Medulla oblongata (tissue), 1 donor: ENCODE measurements around the gene SYT7.
A peak's percentile ranks its signal among the peaks of the same experiment; 100 is the strongest.

Experiments used
- DNase-seq: peaks from one replicate; pipeline ENCODE4 v3.0.0-alpha.2; 2015; ENCODE audit errors: extremely low spot score

SYT7 gene

DNA sequence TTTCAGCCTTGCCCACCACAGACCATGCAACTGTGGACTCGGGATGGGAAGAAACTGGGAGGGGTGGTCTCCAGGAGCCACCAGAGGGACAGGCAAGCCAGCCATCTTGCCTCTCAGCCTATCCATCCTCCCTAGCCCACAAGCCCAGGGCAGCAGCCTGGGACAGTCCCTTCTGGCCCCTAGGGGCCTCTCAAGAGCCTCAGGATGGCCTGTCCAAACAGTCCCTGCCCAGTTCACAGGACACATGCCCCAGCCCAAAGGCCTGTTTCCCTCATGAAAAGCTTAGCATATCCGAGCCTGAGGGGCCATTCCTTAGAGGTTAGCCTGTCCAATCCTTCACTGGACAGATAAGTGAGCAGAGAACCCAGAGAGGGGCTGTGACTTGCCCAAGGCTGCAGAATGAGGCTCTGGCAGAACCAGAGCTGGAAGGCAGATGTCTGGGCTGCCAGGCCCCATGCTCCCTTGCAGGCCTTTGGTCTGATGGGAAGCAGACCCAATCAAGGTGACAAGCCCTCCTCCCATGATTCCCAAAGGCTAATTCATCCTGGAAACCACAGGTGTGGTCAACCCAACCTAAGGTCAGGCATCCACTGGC lies 44.1 kb downstream of the SYT7 start:
- no peak for DNase-seq

DNA sequence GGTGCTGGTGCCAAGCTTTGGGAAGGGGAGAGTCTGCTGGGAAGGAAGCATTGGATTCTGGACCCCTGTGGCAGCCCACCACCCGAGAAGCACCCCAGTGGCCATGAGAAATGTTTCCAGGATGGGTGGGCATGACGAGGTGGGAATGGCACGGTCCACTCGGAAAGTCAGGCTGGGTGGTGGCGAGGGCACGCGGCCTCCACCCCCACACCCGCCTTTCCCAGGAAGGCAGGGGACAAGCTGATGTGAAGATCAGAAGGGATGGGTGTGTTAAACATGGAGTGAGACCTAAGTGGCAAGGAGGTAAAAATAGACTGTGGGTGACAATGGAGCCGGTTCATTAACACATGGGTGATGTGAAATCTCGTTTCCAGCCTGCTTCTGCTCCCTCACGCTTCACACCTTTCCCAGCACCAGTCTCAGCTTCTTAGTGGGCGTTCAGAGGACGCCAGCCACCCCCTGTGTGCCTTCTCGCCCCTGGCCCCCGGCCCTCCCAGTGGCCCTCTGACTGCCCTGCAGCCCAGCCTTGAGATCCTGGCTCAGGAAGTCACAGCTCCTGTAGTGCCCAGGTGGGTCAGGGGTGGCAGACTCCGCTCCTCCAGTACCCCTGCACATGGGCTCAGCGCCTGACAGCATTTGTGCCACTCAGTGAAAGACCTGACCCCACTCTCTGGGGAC lies 44.7 kb downstream of the SYT7 start:
- no peak for DNase-seq

DNA sequence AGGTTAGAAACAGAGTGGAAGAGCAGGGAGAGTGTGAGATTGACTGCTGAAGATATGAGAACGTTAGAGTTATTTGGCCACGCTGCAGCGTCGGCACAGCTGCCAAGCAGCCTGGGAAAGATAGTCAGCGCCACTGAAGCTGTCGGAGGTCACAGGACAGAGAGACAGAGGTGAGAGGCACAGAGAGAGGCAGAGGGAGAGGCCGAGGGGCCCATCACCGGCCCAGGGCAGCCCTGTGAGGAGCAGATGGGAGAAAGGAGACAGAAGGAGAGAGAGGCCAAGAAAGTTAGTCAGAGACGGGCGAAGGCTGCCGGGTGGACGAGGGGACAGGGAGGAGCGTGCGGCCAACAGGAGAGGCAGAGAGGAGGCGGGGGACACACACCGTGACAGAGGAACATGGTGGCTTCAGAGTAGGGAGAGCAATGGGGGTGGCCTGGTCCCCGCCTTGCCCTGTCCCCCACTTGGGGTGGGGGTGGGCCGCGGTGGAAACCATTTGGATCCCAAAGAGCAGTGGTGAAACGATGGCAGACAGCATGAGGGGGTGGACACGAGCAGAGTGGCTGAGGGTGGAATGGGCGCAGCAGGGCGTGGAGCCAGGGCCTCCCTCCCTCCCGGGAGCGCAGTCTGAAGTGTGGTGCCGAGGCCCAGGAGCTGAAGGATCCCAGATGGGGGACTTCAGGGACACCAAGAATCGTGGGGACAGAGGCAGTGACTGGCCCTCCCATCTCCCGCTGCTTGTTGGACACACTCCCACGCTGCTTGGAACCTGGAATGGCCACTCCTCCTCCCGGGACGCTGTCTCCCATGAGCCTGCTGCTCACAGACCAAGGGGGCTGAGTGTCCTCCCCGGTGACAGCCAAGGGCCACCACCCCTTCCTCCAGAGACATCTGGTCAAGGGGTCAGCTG lies 45.7 kb downstream of the SYT7 start:
- DNase-seq, result no peak

DNA sequence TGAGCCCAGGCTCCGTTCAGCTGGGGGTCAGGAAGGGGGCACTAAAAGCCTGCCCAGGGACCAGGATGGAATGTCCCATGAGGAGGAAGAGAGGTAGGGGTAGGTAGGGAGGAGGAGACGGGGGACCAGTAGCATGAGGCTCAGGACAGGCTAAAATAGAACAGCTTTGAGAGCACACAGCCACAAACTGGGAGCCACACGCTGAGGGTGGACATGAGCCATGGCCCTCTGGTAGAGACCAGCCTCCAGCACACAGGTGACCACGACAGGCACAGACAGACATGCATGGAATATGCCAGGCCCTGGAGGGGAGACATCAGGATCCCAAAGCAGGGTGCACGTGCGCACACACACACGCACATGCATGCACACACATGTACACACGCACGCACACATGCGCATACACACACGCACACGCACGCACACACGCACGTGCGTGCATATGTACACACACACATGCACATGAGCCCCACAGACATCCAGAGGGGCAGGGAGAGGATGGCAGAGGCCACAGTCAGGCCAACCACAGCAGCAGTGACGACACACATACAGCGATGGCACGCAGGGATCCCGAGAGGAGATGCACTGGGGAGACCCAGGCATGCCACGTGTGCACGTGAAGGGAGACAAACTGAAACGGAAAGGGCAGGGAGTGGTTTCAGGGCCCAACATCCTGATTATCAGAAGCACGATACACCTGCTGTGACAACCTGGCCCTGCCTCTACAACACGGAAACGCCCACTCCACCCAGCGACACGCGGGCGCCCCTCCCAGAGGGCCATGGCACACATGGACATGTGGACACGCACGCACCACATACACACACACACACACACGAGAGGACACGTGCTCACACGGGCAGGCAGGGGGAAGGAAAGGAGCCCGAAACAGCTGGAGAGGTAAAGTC lies 46.6 kb downstream of the SYT7 start:
- DNase-seq, result no peak

DNA sequence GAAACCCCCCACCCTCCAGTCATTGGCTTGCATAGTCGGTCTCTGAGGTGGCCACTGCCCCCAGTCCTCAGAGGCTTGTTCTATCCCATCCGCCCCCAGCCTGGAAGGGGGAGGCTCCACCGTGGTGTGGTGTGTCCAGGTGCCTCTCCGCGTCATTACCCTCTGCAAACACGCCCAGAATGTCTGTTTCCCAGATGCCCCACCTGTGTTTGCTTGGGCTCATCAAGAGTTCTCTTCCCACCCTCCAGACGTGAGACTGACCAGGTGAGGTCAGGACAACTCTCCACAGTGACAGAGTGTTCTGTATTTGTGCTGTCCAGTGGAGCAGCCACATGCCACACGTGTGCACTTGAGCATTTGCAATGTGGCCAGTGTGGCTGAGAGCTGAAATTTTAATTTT lies 47.5 kb downstream of the SYT7 start:
- no peak for DNase-seq

DNA sequence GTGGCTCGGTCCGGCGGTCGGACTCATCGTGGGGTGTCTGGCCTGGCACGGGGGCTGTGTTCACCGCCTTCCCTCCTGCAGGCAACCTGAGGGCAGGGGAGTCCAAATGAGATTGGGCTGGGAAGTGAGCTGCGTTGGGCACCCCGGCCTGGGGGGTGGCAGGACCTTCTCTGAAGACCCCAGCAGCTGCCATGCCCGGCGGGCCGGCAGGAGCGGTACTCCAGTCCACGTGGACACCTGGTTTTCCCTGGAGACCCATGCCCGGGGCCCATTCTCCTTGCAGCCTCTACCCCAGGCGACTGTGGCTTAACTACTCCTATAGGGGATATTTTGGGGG lies 47.9 kb downstream of the SYT7 start:
- DNase-seq, result no peak

DNA sequence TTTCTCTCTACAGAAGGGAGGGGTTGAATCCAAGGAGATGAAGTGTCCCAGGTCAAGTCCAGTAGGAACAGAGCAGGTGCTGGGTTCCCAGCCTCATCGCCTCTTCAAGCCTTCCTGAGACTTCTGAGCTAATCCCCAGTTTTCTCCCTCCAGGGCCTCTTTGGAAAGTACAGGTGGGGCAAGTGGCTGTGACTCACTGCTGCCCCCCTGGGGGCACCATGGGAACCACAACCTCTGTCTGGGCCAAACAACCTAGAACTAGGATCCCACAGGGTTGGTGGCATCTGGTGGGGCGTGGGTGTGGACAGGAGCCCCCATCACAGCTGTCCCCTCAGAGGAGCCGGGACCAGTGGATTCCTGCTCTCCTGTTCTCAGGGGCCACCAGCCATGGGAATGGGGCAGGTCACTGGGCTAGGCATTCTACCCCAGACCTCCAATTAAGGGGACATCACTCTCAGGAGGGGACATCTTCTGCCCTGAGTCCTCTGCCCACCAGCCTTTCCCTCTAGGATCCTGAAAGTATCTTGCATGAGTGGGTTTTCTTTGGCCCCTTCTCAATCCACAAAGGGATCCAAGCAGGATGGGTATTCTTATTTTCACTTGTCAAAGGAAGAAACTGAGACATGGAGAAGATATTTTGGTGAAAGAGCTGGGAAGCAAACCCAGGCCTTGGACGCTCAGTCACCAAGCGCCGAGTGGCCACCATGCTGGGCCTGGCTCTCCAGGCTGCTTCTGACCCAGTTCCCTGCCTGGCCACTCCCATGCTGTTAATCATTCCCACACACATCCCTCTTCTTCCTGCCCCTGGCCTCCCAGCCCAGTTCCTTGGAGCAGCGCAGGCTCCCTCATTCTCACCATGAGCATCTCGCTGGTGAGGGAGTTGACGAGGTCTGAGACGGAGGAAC lies 48.5 kb downstream of the SYT7 start:
- peak; percentile 21 for DNase-seq

DNA sequence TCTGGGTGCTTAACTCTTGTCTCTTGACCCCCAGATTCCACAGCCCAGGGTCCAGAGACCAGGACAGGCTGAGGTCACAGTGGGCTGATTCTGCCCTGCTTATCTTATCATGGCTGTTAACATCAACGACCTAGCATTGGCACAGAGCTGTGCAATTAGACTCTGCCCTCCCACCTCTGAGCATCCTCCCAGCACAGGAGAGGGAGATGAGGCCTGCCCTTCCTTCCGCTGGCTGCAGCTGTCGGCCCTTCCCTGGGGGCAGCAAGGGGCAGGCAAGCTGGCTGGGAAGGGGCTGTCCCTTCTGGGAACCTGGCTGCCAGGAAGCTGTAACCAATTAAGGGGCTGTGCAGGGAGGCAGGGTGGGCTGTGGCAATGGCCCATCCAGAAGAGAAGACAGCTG lies 49.8 kb downstream of the SYT7 start:
- DNase-seq, result no peak

DNA sequence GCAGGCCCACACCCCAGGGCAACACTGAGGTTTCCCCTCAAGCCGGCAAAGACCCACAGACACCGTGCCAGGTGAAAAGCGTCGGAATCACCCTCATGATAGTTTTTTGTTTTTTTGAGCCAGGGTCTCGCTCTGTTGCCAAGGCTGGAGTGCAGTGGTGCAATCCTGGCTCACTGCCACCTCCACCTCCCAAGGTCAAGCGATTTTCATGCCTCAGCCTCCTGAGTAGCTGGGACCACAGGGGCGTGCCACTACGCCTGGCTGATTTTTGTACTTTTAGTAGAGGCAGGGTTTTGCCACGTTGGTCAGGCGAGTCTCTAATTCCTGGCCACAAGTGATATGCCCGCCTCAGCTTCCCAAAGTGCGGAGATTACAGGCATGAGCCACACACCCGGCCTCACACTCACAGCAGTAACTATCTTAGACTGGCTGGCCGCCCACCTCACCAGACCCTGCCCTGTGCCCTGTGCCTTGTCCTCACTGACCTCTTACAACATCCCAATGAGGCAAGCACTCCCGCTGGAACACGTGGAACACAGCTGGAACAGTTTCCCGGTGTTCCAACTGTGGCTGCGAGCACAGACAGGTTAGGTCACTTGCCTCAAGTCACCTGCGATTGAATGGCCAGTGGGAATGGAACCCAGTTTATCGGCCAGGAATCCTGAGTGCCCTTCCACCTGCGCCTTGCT lies 51.2 kb downstream of the SYT7 start:
- DNase-seq, result no peak

DNA sequence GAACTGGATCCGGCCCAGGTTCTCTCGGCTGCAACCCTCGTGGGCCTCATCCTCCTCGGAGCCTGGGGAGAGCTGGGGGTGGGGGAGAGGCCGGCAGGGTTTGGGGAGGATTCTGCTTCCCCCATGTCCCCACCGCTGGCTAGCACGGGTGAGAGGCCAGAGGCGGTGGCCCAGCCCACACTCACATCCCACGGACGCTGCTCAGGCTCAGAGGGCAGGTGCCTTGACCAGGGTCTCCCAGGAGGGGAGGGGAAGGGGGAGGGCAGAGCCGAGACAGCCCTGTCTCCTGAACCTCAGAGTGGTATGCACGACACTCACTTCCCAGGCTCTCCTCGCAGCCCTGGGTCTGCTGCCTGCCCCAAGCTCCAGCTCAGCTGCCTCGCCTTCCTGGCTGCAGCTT lies 52.8 kb downstream of the SYT7 start:
- no peak for DNase-seq

DNA sequence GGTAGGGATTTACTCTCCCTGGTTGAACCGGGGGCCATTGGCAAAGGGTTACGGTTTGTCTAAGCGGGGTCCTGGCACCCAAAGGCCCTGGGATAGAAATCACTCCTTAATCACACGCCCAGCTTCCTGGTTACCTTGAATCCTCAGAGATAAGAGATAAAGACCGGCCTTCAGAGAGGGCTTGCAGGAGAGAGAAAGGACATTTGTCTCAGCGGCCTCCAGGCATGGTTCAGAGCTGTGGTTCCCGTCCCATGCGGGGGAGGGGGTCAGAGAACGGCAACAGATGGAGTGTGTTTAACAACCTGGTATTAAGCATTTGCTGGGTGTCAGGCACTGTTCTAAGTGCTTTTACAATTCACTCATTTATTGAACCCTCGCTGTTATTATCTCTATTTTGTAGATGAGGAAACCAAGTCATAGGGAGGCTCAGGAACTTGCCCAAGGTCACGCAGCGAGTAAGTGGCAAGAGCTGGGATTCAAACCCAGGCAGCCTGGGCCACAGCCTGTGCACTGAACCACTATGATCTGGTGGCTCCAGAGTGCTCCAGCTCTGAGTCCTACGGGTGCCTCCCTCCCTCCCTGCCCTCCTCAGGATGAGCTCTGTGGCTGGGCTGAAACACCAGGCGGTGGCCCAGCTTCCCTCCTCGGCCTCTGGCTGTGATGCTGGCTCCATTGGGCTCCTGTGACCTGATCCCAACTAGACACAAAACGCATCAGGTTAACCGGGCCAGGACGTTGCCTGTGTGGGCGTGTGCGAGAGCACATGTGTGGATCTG lies 53.7 kb downstream of the SYT7 start:
- no peak for DNase-seq

DNA sequence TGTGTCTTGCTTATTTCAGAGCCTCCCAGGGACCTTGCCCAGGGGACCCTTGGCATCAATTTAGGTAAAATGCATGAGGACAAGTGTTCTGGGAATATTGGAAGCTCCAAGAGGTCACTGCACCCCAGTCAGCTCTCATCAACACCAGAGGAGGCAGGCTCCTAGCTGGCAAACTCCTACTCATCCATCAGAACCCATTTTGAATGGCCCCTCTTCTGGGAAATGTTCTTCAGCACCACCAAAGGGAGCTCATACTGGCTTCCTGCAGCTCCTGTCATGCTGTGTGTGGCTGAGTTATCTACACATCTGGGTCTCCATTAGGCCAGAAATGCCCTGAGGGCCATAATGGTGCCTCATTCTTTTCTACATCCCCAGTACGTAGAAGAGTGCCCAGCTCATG lies 54.6 kb downstream of the SYT7 start:
- DNase-seq, result no peak

DNA sequence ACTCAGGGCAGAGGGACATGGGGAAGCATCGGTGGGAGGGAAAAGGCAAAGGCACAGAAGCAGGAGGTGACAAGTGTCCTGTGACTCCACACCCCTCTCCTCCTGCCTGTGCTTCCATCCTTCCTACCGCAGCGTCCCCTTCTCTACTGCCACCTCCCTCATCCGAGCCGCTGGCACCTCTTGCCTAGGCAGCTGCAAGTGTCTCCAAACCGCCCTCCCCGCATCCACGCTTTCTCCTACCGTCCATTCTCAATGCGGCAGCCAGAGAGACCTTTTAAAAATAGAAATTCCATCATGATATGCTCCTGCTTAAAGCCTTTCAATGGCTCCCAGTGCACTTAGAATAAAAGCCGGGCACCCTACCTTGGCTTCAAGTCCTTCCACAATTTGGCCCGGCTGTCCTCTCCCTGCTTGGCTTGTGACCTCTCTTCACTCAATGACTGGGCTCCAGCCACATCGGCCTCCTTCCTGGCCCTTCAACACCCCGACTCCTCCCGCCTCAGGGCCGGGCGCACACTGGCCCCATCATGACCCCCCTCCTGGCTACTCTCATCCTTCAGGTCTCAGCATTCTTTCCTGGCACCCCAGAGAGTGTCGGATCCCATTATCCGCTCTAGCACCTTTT lies 55.8 kb downstream of the SYT7 start:
- no peak for DNase-seq

DNA sequence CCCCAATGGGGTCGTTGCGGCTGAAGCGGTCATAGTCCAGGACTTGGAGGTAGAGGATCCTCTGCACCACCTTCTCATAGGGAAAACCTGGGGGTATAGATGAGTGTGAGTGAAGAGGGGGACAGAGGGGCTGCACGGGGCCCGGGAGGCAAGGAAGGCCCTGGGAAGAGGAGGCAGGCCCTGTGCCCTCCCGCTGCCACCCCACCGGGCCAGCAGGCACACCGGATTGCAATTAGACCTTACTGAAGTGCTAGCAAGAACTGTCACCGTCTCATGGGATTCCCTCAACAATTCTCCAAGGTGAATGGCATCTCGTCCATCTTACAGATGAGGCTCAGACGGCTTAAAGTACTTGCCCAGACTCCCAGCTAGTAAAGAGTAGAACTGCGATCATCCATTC lies 56.4 kb downstream of the SYT7 start:
- DNase-seq, result no peak

DNA sequence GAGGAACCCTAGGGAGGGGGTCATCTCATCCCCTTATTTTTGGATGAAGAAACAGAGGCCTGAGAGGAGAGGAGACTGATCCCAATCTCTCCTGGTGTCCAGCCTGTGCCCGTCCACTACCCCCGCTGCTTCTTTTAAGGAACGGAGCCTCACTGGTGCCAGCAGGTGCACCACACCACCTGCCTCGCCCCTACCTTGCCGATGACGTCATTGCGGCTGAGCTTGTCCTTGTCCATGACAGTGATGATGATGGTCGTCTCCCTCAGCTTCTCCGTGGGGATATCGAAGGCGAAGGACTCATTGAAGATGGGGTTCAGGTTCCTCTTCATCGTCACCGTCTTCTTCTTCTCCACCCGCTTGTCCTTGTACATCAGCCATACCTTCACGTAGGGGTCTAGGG lies 58.0 kb downstream of the SYT7 start:
- no peak for DNase-seq

DNA sequence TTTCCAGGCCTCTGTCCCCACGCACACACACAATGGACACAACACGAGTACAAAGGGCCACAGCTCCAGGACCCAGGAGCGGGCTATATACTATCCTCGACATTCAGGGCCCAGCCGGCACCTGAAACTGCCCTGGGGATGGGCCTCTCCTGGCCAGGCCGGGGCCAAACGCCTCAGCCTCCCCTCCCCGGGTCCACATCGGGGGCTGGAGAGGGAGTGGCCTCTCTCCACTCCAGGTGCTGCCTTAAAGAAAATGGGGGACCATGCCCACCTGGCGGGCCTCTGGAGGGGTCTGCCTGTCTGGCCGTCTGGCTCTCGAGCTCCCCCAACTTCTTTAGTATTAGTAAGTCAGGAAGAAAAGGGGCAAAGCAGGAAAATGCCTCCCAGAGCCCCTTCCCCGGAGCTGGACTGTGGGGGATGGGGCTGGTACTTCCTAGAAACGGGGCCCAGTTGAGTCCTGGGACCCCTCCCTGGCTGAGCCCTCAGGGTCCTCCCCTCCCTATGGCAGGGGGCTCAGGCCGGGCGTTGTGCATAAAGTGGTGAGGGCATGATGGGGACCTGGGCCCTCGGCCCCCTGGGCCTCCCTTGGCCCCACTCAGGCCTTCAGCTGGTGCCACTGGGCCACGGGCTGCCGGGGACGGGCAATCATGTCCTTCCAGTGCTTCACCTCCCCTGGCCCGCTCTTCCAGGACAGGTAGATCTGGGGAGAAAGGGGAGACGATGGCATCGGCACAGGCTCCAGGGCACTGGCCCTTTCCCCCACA lies 62.7 kb downstream of the SYT7 start:
- DNase-seq, result no peak

DNA sequence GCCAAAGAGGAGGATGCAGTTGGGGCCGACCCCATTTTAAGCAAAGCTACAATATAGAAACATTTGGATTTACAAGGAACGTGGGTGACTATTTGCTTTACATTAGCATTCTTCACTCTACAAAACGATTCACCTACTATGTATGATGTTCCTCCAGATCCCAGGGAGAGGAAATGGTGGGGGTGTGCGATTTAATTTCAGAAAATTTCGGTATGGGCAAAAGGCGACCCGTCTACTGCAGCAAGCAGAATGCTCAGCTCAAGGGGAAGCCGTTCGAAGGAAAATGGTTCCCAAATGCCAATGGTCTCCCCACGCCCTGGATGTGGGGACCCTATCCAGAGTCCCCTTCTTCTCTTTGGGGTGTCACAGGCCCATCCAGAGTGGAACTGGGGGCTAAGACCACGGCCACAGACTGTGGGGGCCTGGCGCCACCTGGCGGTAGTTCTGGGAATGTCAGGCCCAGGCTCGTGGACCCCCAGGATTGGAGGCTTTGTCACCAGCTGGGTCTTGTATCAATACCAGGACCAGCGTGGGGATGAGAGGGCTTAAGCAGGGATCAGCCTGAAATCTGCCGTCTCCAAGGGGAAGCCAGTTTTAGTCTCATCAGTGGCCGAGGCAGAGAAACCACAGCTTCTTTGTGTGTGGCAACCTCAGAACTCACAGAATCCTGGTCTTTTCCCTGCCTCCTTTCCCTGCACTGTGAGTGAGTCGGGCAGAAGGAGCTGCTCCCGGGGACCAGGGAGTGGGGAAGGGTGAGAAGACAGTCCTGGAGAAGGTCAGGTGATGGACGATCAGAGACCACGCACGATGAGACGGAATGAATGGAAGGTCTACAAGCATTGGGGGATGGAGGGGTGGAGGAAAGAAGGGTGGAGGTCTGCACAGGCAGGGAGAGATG lies 64.0 kb downstream of the SYT7 start:
- no peak for DNase-seq
